Neural progenitor cell (in vitro differentiated cells): ENCODE results near the gene ATP8A1.

Experiments
- EZH2 ChIP-seq: fragments of 200-600 bp; sonication (generic); IDR thresholded peaks from 2 replicates; pipeline ENCODE4 v1.6.1; 2017; ENCODE audit warnings: antibody characterized with exemption, mild to moderate bottlenecking, moderate library complexity
- EZH2phosphoT487 ChIP-seq: fragments of 200-600 bp; sonication (generic); IDR thresholded peaks from 2 replicates; pipeline ENCODE4 v1.6.1; 2017; ENCODE audit warnings: antibody characterized with exemption
- TF ChIP-seq, protein P1 (sequence below): fragments of 200-600 bp; sonication (generic); IDR thresholded peaks from 2 replicates; pipeline ENCODE4 v1.5.1; 2017; ENCODE audit warnings: antibody characterized with exemption, mild to moderate bottlenecking

DNA sequence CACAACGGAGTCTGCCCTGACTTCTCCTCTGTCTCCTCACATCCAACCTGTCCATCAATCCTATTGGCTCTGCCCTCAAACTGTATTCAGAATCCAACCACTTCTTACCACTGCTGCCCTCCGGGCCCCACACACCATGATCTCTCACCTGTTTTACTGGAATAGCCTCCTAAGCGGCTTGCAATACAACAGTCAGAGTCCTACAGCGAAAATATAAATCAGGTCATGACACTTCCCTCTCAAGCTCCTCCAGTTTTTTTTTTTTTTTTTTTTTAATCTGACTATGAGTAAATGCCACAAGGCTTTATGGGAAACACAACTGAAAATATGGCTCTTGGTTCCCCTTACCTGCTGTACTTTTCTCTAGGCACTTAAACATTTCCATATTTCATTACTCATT is 216.8 kb downstream of the ATP8A1 start:
- TF ChIP-seq, protein P1, sequence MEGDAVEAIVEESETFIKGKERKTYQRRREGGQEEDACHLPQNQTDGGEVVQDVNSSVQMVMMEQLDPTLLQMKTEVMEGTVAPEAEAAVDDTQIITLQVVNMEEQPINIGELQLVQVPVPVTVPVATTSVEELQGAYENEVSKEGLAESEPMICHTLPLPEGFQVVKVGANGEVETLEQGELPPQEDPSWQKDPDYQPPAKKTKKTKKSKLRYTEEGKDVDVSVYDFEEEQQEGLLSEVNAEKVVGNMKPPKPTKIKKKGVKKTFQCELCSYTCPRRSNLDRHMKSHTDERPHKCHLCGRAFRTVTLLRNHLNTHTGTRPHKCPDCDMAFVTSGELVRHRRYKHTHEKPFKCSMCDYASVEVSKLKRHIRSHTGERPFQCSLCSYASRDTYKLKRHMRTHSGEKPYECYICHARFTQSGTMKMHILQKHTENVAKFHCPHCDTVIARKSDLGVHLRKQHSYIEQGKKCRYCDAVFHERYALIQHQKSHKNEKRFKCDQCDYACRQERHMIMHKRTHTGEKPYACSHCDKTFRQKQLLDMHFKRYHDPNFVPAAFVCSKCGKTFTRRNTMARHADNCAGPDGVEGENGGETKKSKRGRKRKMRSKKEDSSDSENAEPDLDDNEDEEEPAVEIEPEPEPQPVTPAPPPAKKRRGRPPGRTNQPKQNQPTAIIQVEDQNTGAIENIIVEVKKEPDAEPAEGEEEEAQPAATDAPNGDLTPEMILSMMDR, result no peak
- no peak for TF ChIP-seq EZH2
- TF ChIP-seq EZH2phosphoT487, result no peak
